H1 (cell line): ENCODE results near the gene ITGA3. TPM values are rescaled to one million over a fixed set of nuclear protein-coding genes. Genes with fewer than 3 reads are reported as not detected.

ENCODE experiments used
- CTCF ChIA-PET: fragments of 300-600 bp; sonication (Branson Sonifier 250); formaldehyde crosslinking; loops from one replicate; lab custom pipeline; 2021; ENCODE audit not compliant: partially characterized antibody; lab: Charles Lee
- POLR2A ChIA-PET: fragments of 300-600 bp; sonication (Branson Sonifier 250); formaldehyde crosslinking; loops from one replicate; lab custom pipeline; 2021; ENCODE audit warnings: inconsistent platforms; ENCODE audit not compliant: partially characterized antibody; lab: Charles Lee
- DNase-seq, 2 experiments: peaks; one replicate each; pipeline versions ENCODE4 v3.0.0 to v3.0.0-alpha.2; 2010 to 2022; ENCODE audit warnings: low spot score in 2 of 2, low read depth in 1 of 2, mixed read lengths in 1 of 2
- FAIRE-seq: peaks from 2 replicates; lab custom pipeline; 2011; peaks lifted over from hg19 to GRCh38; lab: Jason Lieb, UNC
- H2AFZ ChIP-seq: 2 replicates; pipeline ENCODE4 v1.8.1; 2012; ENCODE audit warnings: low read length, inconsistent platforms
- H2AK5ac ChIP-seq: 2 replicates; pipeline ENCODE4 v1.6.1; 2013; ENCODE audit warnings: low read depth, low read length
- H2BK120ac ChIP-seq: replicated peaks from 2 replicates; pipeline ENCODE3; 2013; ENCODE audit warnings: low read depth, low read length, inconsistent platforms
- H2BK12ac ChIP-seq: 2 replicates; pipeline ENCODE4 v1.6.1; 2013; ENCODE audit warnings: low read depth, low read length
- H2BK15ac ChIP-seq: 2 replicates; pipeline ENCODE4 v1.6.1; 2013; ENCODE audit warnings: low read length
- H2BK20ac ChIP-seq: 2 replicates; pipeline ENCODE4 v1.6.1; 2013; ENCODE audit warnings: low read length
- H2BK5ac ChIP-seq: 2 replicates; pipeline ENCODE4 v1.6.1; 2013; ENCODE audit warnings: low read depth, low read length
- H3K14ac ChIP-seq: 2 replicates; pipeline ENCODE4 v1.6.1; 2013; ENCODE audit warnings: inconsistent platforms; ENCODE audit not compliant: insufficient read length
- H3K18ac ChIP-seq: 2 replicates; pipeline ENCODE4 v1.6.1; 2013; ENCODE audit warnings: low read length; ENCODE audit errors: extremely low read depth
- H3K23ac ChIP-seq: 2 replicates; pipeline ENCODE4 v1.6.1; 2013; ENCODE audit warnings: inconsistent platforms; ENCODE audit not compliant: insufficient read length
- H3K23me2 ChIP-seq: 2 replicates; pipeline ENCODE4 v1.6.1; 2013; ENCODE audit warnings: low read depth, low read length
- H3K27ac ChIP-seq: 2 replicates; pipeline ENCODE4 v1.6.1; 2011; ENCODE audit warnings: low read depth, low read length, inconsistent platforms
- H3K27me3 ChIP-seq, 4 experiments: replicated peaks in 1 of 4; 1 replicate in 1 of 4; 2 replicates in 3 of 4; pipeline versions ENCODE4 v1.6.1 to v1.8.1; 2011 to 2013; ENCODE audit warnings: low read length in 3 of 4, mild to moderate bottlenecking in 3 of 4, inconsistent platforms in 2 of 4, mixed read lengths in 2 of 4, moderate library complexity in 1 of 4; ENCODE audit not compliant: control insufficient read depth in 3 of 4, insufficient read depth in 3 of 4; ENCODE audit errors: extremely low read depth in 1 of 4
- H3K36me3 ChIP-seq, 4 experiments: 2 replicates each; pipeline versions ENCODE4 v1.6.1 to v1.8.1; 2011 to 2013; ENCODE audit warnings: mild to moderate bottlenecking in 4 of 4, low read length in 3 of 4, moderate library complexity in 2 of 4, control low read depth in 1 of 4, inconsistent platforms in 1 of 4; ENCODE audit not compliant: insufficient read depth in 4 of 4, control insufficient read depth in 2 of 4
- H3K4ac ChIP-seq: replicated peaks from 2 replicates; pipeline ENCODE3; 2013; ENCODE audit warnings: low read length, low read depth, mixed read lengths, inconsistent platforms; ENCODE audit not compliant: insufficient read length
- H3K4me1 ChIP-seq, 4 experiments: replicated peaks in 1 of 4; 1 replicate in 1 of 4; 2 replicates in 3 of 4; pipeline versions ENCODE4 v1.6.1 to v1.8.1; 2011 to 2013; ENCODE audit warnings: low read length in 3 of 4, inconsistent platforms in 2 of 4, mixed read lengths in 1 of 4; ENCODE audit not compliant: insufficient read depth in 4 of 4, control insufficient read depth in 3 of 4
- H3K4me2 ChIP-seq, 2 experiments: 2 replicates each; pipeline versions ENCODE4 v1.6.1 to v1.8.1; 2011 to 2013; ENCODE audit warnings: low read depth in 2 of 2, low read length in 2 of 2, control low read depth in 1 of 2, inconsistent platforms in 1 of 2, mild to moderate bottlenecking in 1 of 2; ENCODE audit not compliant: insufficient read depth in 1 of 2
- H3K4me3 ChIP-seq, 4 experiments: fragments of 200-600, 300-600 bp in 1 of 4; sonication (generic), shearing (Covaris generic), sonication (Bioruptor Twin) in 1 of 4; 2 replicates each; pipeline versions ENCODE4 v1.5.1 to v1.8.1; 2011 to 2016; ENCODE audit warnings: low read length in 4 of 4, low read depth in 3 of 4, control low read depth in 2 of 4, inconsistent platforms in 2 of 4, mild to moderate bottlenecking in 2 of 4, mixed read lengths in 1 of 4, moderate library complexity in 1 of 4; ENCODE audit not compliant: insufficient read depth in 2 of 4; ENCODE audit errors: extremely low read depth in 1 of 4
- H3K56ac ChIP-seq: replicated peaks from 2 replicates; pipeline ENCODE3; 2013; ENCODE audit warnings: low read depth, mild to moderate bottlenecking, mixed read lengths, low read length, inconsistent platforms; ENCODE audit not compliant: insufficient read length
- H3K79me1 ChIP-seq: 2 replicates; pipeline ENCODE4 v1.6.1; 2013; ENCODE audit warnings: low read depth, low read length, control low read depth
- H3K79me2 ChIP-seq, 2 experiments: 2 replicates each; pipeline versions ENCODE4 v1.6.1 to v1.8.1; 2012 to 2013; ENCODE audit warnings: low read length in 2 of 2, mild to moderate bottlenecking in 2 of 2, inconsistent platforms in 1 of 2; ENCODE audit not compliant: insufficient read depth in 2 of 2, control insufficient read depth in 1 of 2
- H3K9ac ChIP-seq, 4 experiments: replicated peaks in 1 of 4; 1 replicate in 1 of 4; 2 replicates in 3 of 4; pipeline versions ENCODE4 v1.6.1 to v1.8.1; 2011 to 2013; ENCODE audit warnings: low read depth in 3 of 4, low read length in 3 of 4, control low read depth in 2 of 4, mild to moderate bottlenecking in 2 of 4, moderate library complexity in 2 of 4, inconsistent platforms in 1 of 4; ENCODE audit errors: extremely low read depth in 1 of 4
- H3K9me3 ChIP-seq, 2 experiments: 2 replicates each; pipeline versions ENCODE4 v1.6.1 to v1.8.1; 2012 to 2013; ENCODE audit warnings: mild to moderate bottlenecking in 2 of 2, moderate library complexity in 2 of 2, control low read depth in 1 of 2, inconsistent platforms in 1 of 2, low read depth in 1 of 2, low read length in 1 of 2, mixed read lengths in 1 of 2; ENCODE audit not compliant: insufficient read depth in 2 of 2
- H4K20me1 ChIP-seq, 2 experiments: replicated peaks in 1 of 2; 2 replicates each; pipeline versions ENCODE3 to v1.8.1; 2011 to 2013; ENCODE audit warnings: inconsistent platforms in 2 of 2, low read length in 2 of 2, mild to moderate bottlenecking in 1 of 2; ENCODE audit not compliant: insufficient read depth in 2 of 2, control insufficient read depth in 1 of 2
- H4K5ac ChIP-seq: 2 replicates; pipeline ENCODE4 v1.6.1; 2013; ENCODE audit warnings: low read length, low read depth, mixed read lengths, inconsistent platforms; ENCODE audit not compliant: insufficient read length
- H4K8ac ChIP-seq: 2 replicates; pipeline ENCODE4 v1.8.0; 2013; ENCODE audit warnings: mild to moderate bottlenecking, moderate library complexity, low read length, inconsistent platforms; ENCODE audit not compliant: insufficient read depth; ENCODE audit errors: extremely low read depth
- H4K91ac ChIP-seq: replicated peaks from 2 replicates; pipeline ENCODE3; 2013; ENCODE audit warnings: low read length, mixed read lengths, inconsistent platforms; ENCODE audit not compliant: insufficient read length
- GABPA ChIP-seq: IDR thresholded peaks from 2 replicates; pipeline ENCODE4 v1.6.1; 2011; ENCODE audit warnings: mild to moderate bottlenecking, low read length, moderate library complexity, borderline replicate concordance; ENCODE audit not compliant: insufficient read depth
- WGBS, 2 experiments: shearing (Covaris generic) in 1 of 2; methylation state at CpG; one replicate each; pipeline versions ENCODE4 v1.1.6 to v1.1.7; 2013 to 2015; ENCODE audit warnings: low lambda C conversion rate in 2 of 2, mixed read lengths in 2 of 2, inconsistent platforms in 1 of 2, low coverage in 1 of 2, missing lambda C conversion rate in 1 of 2; ENCODE audit not compliant: insufficient replicate concordance in 2 of 2, insufficient coverage in 1 of 2, insufficient read length in 1 of 2; ENCODE audit errors: extremely low coverage in 1 of 2, missing lambda C conversion rate in 1 of 2; 5-methylcytosine and 5-hydroxymethylcytosine counted together
- polyA plus RNA-seq, 7 experiments: library from polyadenylated mRNA; depleted of rRNA in 3 of 7; stranded (reverse) in 5 of 7; unstranded in 2 of 7; fragments of >200 nt in 5 of 7; fragments of 200-250 nt in 2 of 7; gene quantifications; 1 replicate in 5 of 7; 2 replicates in 1 of 7; 4 replicates in 1 of 7; pipeline versions ENCODE4 v1.2.1 to v1.2.3, GENCODE V29; 2011 to 2013; ENCODE audit warnings: missing spikeins in 2 of 7, mixed read lengths in 2 of 7
- total RNA-seq: library from RNA; stranded (reverse); fragmentation: NEBNext Ultra II Directional; extraction: Animal tissue kit (Norgen Biotek cat#: 25700); gene quantifications from 2 replicates; pipeline ENCODE4 v1.2.1, GENCODE V29; 2021
- TF ChIP-seq, protein P1 (sequence below): IDR thresholded peaks from 2 replicates; pipeline ENCODE4 v1.6.1; 2011; ENCODE audit warnings: low read length, improper control_type of control experiment

The ITGA3 gene
- total and polyA plus RNA-seq, 2 of the 8 experiments (the other 6 are each of a cell fraction or from before 2014, with no cell fraction given): 24.0 to 24.2 TPM

DNA sequence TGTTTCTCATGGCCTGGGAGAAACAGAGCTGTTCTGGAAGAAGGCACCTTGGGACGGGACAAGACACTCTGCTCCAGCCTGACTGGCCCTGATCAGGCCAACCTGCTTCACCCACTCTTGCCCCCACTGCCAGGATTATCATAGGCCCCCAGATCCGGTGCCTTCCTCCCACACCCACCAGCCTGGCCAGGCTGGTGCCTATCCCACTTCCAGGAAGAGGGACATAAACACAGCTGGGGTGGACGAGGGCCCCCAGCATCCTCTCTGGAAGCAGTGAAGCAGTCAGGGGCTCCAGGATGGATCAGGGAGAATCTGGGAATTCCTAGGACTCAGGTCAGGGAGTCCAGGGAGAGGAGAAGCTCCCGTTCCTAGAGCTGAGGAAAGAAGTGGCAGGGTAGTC lies 16.9 kb upstream of the ITGA3 start:
- no peak overlapping the region; the same call in 1 of the 2 replicates for H4K8ac ChIP-seq
- H3K4ac ChIP-seq: no peak overlapping the region
- no peak overlapping the region for H2AFZ ChIP-seq
- no peaks in the 10 kb centered on the region for H3K36me3 ChIP-seq
- H3K79me1 ChIP-seq: no peaks in the 10 kb centered on the region
- no peak overlapping the region for H3K9ac ChIP-seq
- H2BK5ac ChIP-seq: no peak overlapping the region
- no peak overlapping the region for H4K91ac ChIP-seq
- no peak overlapping the region for H3K14ac ChIP-seq
- no peak overlapping the region for H2BK12ac ChIP-seq
- H3K23ac ChIP-seq: no peak overlapping the region
- CTCF ChIA-PET: interaction anchor here (0.6 to 2.7 kb wide), 5 partner anchors 10 to 258 kb away, joined by 3 to 12 read pairs (median 4); no protein-coding TSS in a partner anchor
- H4K5ac ChIP-seq: no peak overlapping the region
- H3K27me3 ChIP-seq: no peaks in the 10 kb centered on the region; a peak in 1 of 7 replicates
- H3K4me2 ChIP-seq: no peak overlapping the region
- TF ChIP-seq, protein P1, sequence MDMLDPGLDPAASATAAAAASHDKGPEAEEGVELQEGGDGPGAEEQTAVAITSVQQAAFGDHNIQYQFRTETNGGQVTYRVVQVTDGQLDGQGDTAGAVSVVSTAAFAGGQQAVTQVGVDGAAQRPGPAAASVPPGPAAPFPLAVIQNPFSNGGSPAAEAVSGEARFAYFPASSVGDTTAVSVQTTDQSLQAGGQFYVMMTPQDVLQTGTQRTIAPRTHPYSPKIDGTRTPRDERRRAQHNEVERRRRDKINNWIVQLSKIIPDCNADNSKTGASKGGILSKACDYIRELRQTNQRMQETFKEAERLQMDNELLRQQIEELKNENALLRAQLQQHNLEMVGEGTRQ: no peak
- TF ChIP-seq GABPA: no peak
- TF ChIP-seq, all 59 proteins: peak for 0
- no peak overlapping the region for H2AK5ac ChIP-seq
- H2BK20ac ChIP-seq: no peak overlapping the region
- POLR2A ChIA-PET: interaction anchor here (0.7 to 1.3 kb wide), 2 partner anchors 9 to 11 kb away, joined by 3 read pairs; no protein-coding TSS in a partner anchor
- no peak overlapping the region for H3K4me3 ChIP-seq
- 81% methylated on average over 4 of the region's 4 CpGs; no CpG with 5 or more reads in 1 of the 2 experiments for WGBS, 2 experiments
- no peaks in the 10 kb centered on the region for H3K23me2 ChIP-seq
- no peak overlapping the region for H3K56ac ChIP-seq
- H2BK120ac ChIP-seq: no peak overlapping the region
- peaks cover 0 to 9% (median 0%) of the 10 kb centered on the region in 4 experiments; a peak in 3 of 7 replicates for H3K4me1 ChIP-seq
- no peak overlapping the region for H2BK15ac ChIP-seq
- DNase-seq: no peak
- no peaks in the 10 kb centered on the region for H4K20me1 ChIP-seq
- FAIRE-seq: no peak
- H3K18ac ChIP-seq: no peak overlapping the region
- no peaks in the 10 kb centered on the region for H3K9me3 ChIP-seq
- no peaks in the 10 kb centered on the region for H3K79me2 ChIP-seq
- H3K27ac ChIP-seq: no peak overlapping the region
